Sigmoid colon (tissue), 7 donors: ENCODE data around the gene NCS1. TPM values are rescaled to one million over a fixed set of nuclear protein-coding genes. Genes with fewer than 3 reads are reported as not detected.

Source experiments
- DNase-seq: peaks from one replicate; pipeline ENCODE4 v3.0.0-alpha.2; 2019
- H3K27ac ChIP-seq, 4 donors: fragments of 200-600 bp; sonication (generic); one replicate each; pipeline ENCODE4 v1.5.1; 2016 to 2019; ENCODE audit warnings: mild to moderate bottlenecking in 1 of 4
- H3K27me3 ChIP-seq, 3 donors: fragments of 200-600 bp; sonication (generic); one replicate each; pipeline ENCODE4 v1.5.1; 2019; ENCODE audit warnings: mild to moderate bottlenecking in 1 of 3
- H3K36me3 ChIP-seq, 4 donors: fragments of 200-600 bp; sonication (generic); one replicate each; pipeline ENCODE4 v1.5.1; 2016 to 2019
- H3K4me1 ChIP-seq, 4 donors: fragments of 200-600 bp; sonication (generic); one replicate each; pipeline ENCODE4 v1.5.1; 2017 to 2019
- H3K4me3 ChIP-seq, 4 donors: fragments of 200-600 bp; sonication (generic); one replicate each; pipeline ENCODE4 v1.5.1; 2017 to 2019; ENCODE audit warnings: mild to moderate bottlenecking in 2 of 4, moderate library complexity in 1 of 4
- H3K9me3 ChIP-seq, 4 donors: fragments of 200-600 bp in 3 of 4; sonication (generic) in 3 of 4; one replicate each; pipeline versions ENCODE4 v1.5.1 to v1.6.1; 2013 to 2019
- EP300 ChIP-seq, 4 donors: sonication (generic); formaldehyde crosslinking; IDR thresholded peaks; one replicate each; pipeline ENCODE4 v1.6.1; 2017; ENCODE audit warnings: antibody characterized with exemption in 4 of 4
- POLR2A ChIP-seq, 2 donors: fragments of 450-650 bp; IDR thresholded peaks; one replicate each; pipeline ENCODE4 v1.6.1; 2016; ENCODE audit warnings: antibody characterized with exemption in 2 of 2, mild to moderate bottlenecking in 2 of 2, moderate library complexity in 2 of 2
- POLR2AphosphoS5 ChIP-seq, 4 donors: sonication (generic); formaldehyde crosslinking; IDR thresholded peaks; one replicate each; pipeline ENCODE4 v1.6.1; 2017; ENCODE audit warnings: antibody characterized with exemption in 4 of 4
- WGBS, 2 donors: extraction: QIAGEN DNeasy Blood & Tissue Kit; methylation state at CpG; one replicate each; pipeline ENCODE4 v1.1.7; 2013; 5-methylcytosine and 5-hydroxymethylcytosine counted together
- intact Hi-C: fragments of 100-400 bp; cut with DNase I; formaldehyde crosslinking; loops from one replicate; pipeline ENCODE4 v1.15.1; 2023
- polyA plus RNA-seq, 3 donors: library from polyadenylated mRNA; stranded (reverse); fragments of 200-250 nt; gene quantifications; one replicate each; pipeline ENCODE4 v1.2.3, GENCODE V29; 2013
- total RNA-seq, 4 donors: library from RNA; depleted of rRNA; stranded (reverse); fragments of >200 nt; gene quantifications; one replicate each; pipeline ENCODE4 v1.1.0, GENCODE V29; 2016
- TF ChIP-seq, protein P1 (sequence below), 4 experiments: fragments of 450-650 bp in 3 of 4; fragments of 200-600 bp in 1 of 4; IDR thresholded peaks; one replicate each; pipeline ENCODE4 v1.5.1; 2016 to 2019; ENCODE audit warnings: antibody characterized with exemption in 4 of 4, mild to moderate bottlenecking in 3 of 4, moderate library complexity in 2 of 4
- donor health status: healthy with polysubstance abuse.
- donor health status: Bipolar disorder and iron deficiency.
- donor health status: healthy.

Gene NCS1
- total and polyA plus RNA-seq, 7 donors = 0.69 to 133 (median 78.5) TPM

DNA sequence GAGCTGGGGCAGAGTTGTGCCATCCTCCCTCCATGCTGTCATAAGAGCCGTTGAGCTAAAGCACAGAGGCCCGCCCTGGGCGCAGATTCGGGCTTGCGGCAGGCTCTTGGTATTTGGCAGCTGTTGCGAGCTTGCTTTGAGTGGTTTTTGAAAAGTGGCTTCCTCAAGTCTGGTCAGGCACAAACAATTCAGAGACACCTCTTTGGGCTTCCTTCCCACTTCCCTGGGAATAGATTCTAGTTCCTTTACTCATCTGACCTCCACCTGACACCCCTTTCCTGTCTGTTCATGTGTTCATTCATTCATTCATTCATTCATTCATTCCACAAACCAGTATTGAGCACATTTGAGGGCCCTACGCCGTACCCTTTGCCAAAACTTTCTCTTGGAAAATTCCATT lies 27.4 kb downstream of the NCS1 start:
- Histone ChIP-seq H3K27ac (peak overlapping the region; percentile 94 to 99 (median 96)), H3K4me1 (peaks cover 0 to 78% (median 74%) of the 10 kb centered on the region in 4 donors), H3K4me3 (no peak overlapping the region), H3K36me3 (peaks cover 0 to 7% (median 3%) of the 10 kb centered on the region in 4 donors), H3K9me3 (no peaks in the 10 kb centered on the region), H3K27me3 (no peaks in the 10 kb centered on the region)
- DNase-seq = no peak
- intact Hi-C loops = no loop called here
- WGBS, 2 donors = 79 to 82% methylated on average over 8 of the region's 8 CpGs
- TF ChIP-seq, protein P1, sequence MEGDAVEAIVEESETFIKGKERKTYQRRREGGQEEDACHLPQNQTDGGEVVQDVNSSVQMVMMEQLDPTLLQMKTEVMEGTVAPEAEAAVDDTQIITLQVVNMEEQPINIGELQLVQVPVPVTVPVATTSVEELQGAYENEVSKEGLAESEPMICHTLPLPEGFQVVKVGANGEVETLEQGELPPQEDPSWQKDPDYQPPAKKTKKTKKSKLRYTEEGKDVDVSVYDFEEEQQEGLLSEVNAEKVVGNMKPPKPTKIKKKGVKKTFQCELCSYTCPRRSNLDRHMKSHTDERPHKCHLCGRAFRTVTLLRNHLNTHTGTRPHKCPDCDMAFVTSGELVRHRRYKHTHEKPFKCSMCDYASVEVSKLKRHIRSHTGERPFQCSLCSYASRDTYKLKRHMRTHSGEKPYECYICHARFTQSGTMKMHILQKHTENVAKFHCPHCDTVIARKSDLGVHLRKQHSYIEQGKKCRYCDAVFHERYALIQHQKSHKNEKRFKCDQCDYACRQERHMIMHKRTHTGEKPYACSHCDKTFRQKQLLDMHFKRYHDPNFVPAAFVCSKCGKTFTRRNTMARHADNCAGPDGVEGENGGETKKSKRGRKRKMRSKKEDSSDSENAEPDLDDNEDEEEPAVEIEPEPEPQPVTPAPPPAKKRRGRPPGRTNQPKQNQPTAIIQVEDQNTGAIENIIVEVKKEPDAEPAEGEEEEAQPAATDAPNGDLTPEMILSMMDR (IDR thresholded peaks at IDR 0.05) = no peak
- TF ChIP-seq POLR2A (IDR thresholded peaks at IDR 0.05) (no peak), EP300 (IDR thresholded peaks at IDR 0.05) (no peak), POLR2AphosphoS5 (IDR thresholded peaks at IDR 0.05) (peak in 1 of 4 donors; percentile 29)

DNA sequence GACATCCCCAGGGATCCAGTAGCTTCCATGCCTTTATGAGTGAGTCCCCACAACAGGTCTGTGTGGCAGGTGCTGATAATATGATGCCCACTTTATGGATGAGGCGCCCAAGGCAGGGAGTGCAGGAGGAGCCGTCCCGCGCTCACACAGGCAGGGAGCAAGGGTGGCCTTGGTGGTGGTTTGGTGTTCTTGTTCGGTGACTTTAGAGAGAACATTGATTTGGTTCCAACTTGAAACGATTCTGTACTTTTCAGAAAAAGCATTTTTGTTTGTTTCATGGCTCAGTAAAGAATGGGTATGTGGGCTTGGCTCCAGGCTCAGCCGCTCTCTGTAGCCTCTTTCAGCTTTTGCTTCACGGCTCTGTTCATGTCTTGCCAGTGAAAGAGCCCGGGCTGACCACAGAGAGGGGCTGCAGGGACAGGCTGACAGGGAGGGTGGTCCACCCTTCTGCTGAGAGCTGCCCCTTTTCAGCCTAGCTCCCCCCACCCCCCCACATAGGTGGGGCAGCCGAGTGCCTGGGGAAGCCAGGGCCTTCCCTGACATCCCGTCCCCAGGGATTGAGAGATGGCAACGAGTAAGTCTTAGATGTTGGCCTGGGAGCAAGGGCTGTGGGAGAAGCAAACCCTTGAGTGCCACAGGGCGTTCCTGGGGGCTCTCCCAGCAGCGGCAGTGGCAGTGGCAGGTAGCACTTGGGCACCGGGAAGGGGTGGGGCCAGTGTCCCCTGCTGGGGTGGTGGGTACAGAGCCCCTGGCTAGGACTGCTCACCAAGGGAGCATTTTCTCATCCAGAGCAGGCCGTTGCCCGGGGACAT lies 28.0 kb downstream of the NCS1 start:
- DNase-seq = no peak
- Histone ChIP-seq H3K27me3 (no peaks in the 10 kb centered on the region), H3K4me1 (peaks cover 0 to 72% (median 67%) of the 10 kb centered on the region in 4 donors), H3K4me3 (no peak overlapping the region), H3K9me3 (no peaks in the 10 kb centered on the region), H3K36me3 (peaks cover 0 to 7% (median 3%) of the 10 kb centered on the region in 4 donors), H3K27ac (peak overlapping the region; percentile 94 to 99 (median 96))
- TF ChIP-seq EP300 (IDR thresholded peaks at IDR 0.05) (no peak), POLR2A (IDR thresholded peaks at IDR 0.05) (no peak), POLR2AphosphoS5 (IDR thresholded peaks at IDR 0.05) (no peak)
- TF ChIP-seq, protein P1 (IDR thresholded peaks at IDR 0.05) = no peak
- 74 to 78% methylated on average over 17 of the region's 17 CpGs for WGBS, 2 donors
- intact Hi-C loops = no loop called here

DNA sequence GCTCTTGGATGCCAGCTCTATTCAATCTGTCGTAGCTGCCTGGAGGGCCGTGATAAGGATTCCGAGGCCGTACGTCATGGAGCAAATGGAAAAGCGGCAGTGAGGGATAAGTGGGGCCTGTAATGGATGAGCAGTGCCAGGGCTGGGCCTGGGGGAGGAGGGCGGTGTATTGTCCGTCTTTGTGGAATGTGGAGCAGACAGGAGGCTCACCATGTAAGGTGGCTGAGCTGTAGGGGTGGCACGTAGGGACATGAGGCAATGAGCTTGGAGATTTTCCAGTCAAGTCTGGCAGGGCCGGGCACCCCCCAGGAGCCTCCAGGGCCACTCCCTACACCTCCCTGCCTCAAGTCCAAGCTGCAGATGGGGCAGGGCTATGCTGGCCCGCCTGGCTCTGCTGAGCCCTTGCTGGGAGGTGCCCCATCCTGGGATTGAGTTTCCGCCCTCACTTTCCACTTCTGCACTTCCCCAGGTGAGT lies 29.2 kb downstream of the NCS1 start:
- TF ChIP-seq POLR2AphosphoS5 (IDR thresholded peaks at IDR 0.05) (peak; percentile 50 to 54 (median 50)), EP300 (IDR thresholded peaks at IDR 0.05) (peak in 1 of 4 donors; percentile 66)
- TF ChIP-seq, protein P1 (IDR thresholded peaks at IDR 0.05) = no peak
- DNase-seq = peak; percentile 88
- WGBS, 2 donors = 83 to 87% methylated on average over 12 of the region's 12 CpGs
- peak overlapping the region; percentile 94 to 99 (median 96) for H3K27ac ChIP-seq
- H3K9me3 ChIP-seq = no peaks in the 10 kb centered on the region
- peaks cover 0 to 60% (median 56%) of the 10 kb centered on the region in 4 donors for H3K4me1 ChIP-seq
- H3K27me3 ChIP-seq = no peaks in the 10 kb centered on the region
- no peak overlapping the region for H3K4me3 ChIP-seq
- peaks cover 0 to 11% (median 3%) of the 10 kb centered on the region in 4 donors for H3K36me3 ChIP-seq
- intact Hi-C loops = no loop called here

DNA sequence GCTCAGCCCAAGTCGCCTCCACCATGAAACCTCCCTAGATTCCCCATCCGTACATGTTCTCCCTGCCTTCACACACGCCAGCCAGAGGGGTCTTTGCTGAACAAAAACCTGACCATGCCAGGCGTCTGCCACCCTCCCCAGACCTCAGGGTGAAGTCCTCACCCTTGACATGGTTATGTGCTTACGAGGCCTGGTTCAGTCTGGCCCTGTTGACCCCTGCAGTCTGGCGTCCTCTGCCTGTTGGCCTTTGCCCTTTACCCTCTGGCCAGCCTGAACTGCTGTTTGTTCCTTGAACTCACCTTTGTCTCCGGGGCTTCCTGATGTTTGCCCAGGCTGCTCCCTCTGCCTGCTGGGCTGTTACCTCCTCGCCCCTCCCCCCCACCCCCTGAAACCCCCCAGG lies 29.8 kb downstream of the NCS1 start:
- peak; percentile 62 for DNase-seq
- Histone ChIP-seq H3K27ac (peak overlapping the region; percentile 94 to 99 (median 96)), H3K4me3 (no peak overlapping the region), H3K9me3 (no peaks in the 10 kb centered on the region), H3K27me3 (no peaks in the 10 kb centered on the region), H3K36me3 (peaks cover 0 to 11% (median 3%) of the 10 kb centered on the region in 4 donors), H3K4me1 (peaks cover 0 to 61% (median 56%) of the 10 kb centered on the region in 4 donors)
- intact Hi-C loops = no loop called here
- WGBS, 2 donors = 64 to 81% methylated on average over 8 of the region's 8 CpGs
- TF ChIP-seq POLR2AphosphoS5 (IDR thresholded peaks at IDR 0.05) = no peak
- TF ChIP-seq EP300 (IDR thresholded peaks at IDR 0.05) = no peak

DNA sequence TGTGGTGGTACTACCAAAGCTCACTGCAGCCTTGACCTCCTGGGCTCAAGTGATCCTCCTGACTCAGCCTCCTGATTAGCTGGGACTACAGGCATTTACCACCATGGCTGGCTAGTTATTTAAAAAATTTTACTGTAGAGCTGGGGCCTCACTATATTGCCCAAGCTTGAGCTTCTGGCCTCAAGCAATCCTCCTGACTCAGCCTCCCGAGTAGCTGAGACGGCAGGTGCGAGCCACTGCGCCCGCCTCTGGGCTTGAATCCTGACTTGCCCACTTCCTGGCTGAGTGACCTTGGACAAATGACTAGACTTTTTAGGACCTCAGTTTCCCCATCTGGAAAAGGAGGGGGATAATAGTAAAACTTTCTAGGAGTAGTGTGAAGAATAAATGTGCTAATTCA lies 32.1 kb downstream of the NCS1 start:
- DNase-seq = no peak
- H3K27me3 ChIP-seq = no peaks in the 10 kb centered on the region
- WGBS, 2 donors = 96% methylated on average over 5 of the region's 5 CpGs
- no peaks in the 10 kb centered on the region for H3K9me3 ChIP-seq
- peaks cover 0 to 11% (median 3%) of the 10 kb centered on the region in 4 donors for H3K36me3 ChIP-seq
- peaks cover 0 to 61% (median 57%) of the 10 kb centered on the region in 4 donors for H3K4me1 ChIP-seq
- H3K4me3 ChIP-seq = no peak overlapping the region
- no peak for TF ChIP-seq EP300 (IDR thresholded peaks at IDR 0.05)
- TF ChIP-seq POLR2AphosphoS5 (IDR thresholded peaks at IDR 0.05) = no peak
- TF ChIP-seq, protein P1 (IDR thresholded peaks at IDR 0.05) = no peak
- TF ChIP-seq POLR2A (IDR thresholded peaks at IDR 0.05) = no peak
- intact Hi-C loops = no loop called here
- peak overlapping the region; percentile 33 to 99 (median 56) for H3K27ac ChIP-seq
